HCT116 (cell line): ENCODE data around the gene CDK18. TPM values are rescaled to one million over a fixed set of nuclear protein-coding genes. Genes with fewer than 3 reads are reported as not detected.

Experiments
- ATAC-seq: fragments of 200-7000 bp; cut with Tn5 transposase; 2 replicates; pipeline ENCODE4 v1.9.1; 2020; ENCODE audit warnings: mild to moderate bottlenecking, moderate library complexity
- BruUV-seq: library from RNA; stranded (reverse); fragments of 400-500 nt; replicated peaks from 2 replicates; lab custom pipeline; 2021; lab: Mats Ljungman, UMichigan
- CTCF ChIA-PET: fragments of 300-600 bp; sonication (Branson Sonifier 250); formaldehyde crosslinking; loops from one replicate; lab custom pipeline; 2021; ENCODE audit warnings: antibody characterized with exemption; lab: Charles Lee
- POLR2A ChIA-PET: fragments of 300-600, 350-600 bp; sonication (Branson Sonifier 250); formaldehyde crosslinking; loops from one replicate; lab custom pipeline; 2021; ENCODE audit warnings: antibody characterized with exemption; lab: Charles Lee
- RAD21 ChIA-PET, 2 experiments: fragments of 300-600 bp; sonication (Branson Sonifier 250); formaldehyde crosslinking; loops; one replicate each; lab custom pipeline; 2023; ENCODE audit warnings: low total read pairs in 2 of 2; ENCODE audit not compliant: uncharacterized antibody in 2 of 2, unreplicated experiment in 2 of 2, low non-redundant PET in 1 of 2; lab: Charles Lee
- DNase-seq: peaks from one replicate; pipeline ENCODE4 v3.0.0-alpha.2; 2010; ENCODE audit warnings: low read depth, low spot score
- H2AFZ ChIP-seq: fragments of 200-600 bp; shearing (Covaris generic), sonication (generic); 2 replicates; pipeline ENCODE4 v1.6.1; 2017; ENCODE audit warnings: low read depth, mixed run types, mixed read lengths, antibody characterized with exemption, low read length; ENCODE audit not compliant: poor library complexity, severe bottlenecking
- H3K27ac ChIP-seq: 2 replicates; pipeline ENCODE4 v1.5.1; 2012; ENCODE audit warnings: low read depth, low read length
- H3K27me3 ChIP-seq: fragments of 200-600 bp; sonication (generic); 2 replicates; pipeline ENCODE4 v1.6.1; 2016; ENCODE audit warnings: mixed run types, low read length, mixed read lengths; ENCODE audit not compliant: insufficient read depth
- H3K36me3 ChIP-seq, 2 experiments: fragments of 200-500 bp in 1 of 2; fragments of 200-600 bp in 1 of 2; sonication (Bioruptor generic) in 1 of 2; sonication (generic) in 1 of 2; 2 replicates each; pipeline versions ENCODE4 v1.5.1 to v1.6.1; 2014 to 2016; ENCODE audit warnings: low read length in 2 of 2, inconsistent platforms in 1 of 2, mixed read lengths in 1 of 2, mixed run types in 1 of 2; ENCODE audit not compliant: insufficient read depth in 2 of 2, control insufficient read depth in 1 of 2
- H3K4me1 ChIP-seq, 2 experiments: fragments of 200-600 bp in 1 of 2; sonication (generic) in 1 of 2; 2 replicates each; pipeline versions ENCODE4 v1.5.1 to v1.6.1; 2012 to 2017; ENCODE audit warnings: low read length in 2 of 2, inconsistent platforms in 1 of 2, mild to moderate bottlenecking in 1 of 2, mixed read lengths in 1 of 2, mixed run types in 1 of 2, moderate library complexity in 1 of 2; ENCODE audit not compliant: insufficient read depth in 2 of 2, control insufficient read depth in 1 of 2
- H3K4me2 ChIP-seq: fragments of 200-600 bp; sonication (generic); 2 replicates; pipeline ENCODE4 v1.6.1; 2017; ENCODE audit warnings: mixed run types, low read length, mixed read lengths
- H3K4me3 ChIP-seq, 2 experiments: fragments of 200-600 bp in 1 of 2; sonication (generic) in 1 of 2; replicated peaks in 1 of 2; 2 replicates each; pipeline ENCODE4 v1.5.1; 2011 to 2016; ENCODE audit warnings: low read length in 2 of 2, control low read depth in 1 of 2, low read depth in 1 of 2, mild to moderate bottlenecking in 1 of 2, mixed read lengths in 1 of 2, mixed run types in 1 of 2
- H3K79me2 ChIP-seq: fragments of 200-600 bp; sonication (generic); 2 replicates; pipeline ENCODE4 v1.6.1; 2017; ENCODE audit warnings: mild to moderate bottlenecking, mixed run types, low read length, moderate library complexity, mixed read lengths; ENCODE audit not compliant: insufficient read depth
- H3K9ac ChIP-seq: fragments of 200-600 bp; sonication (generic); 2 replicates; pipeline ENCODE4 v1.6.1; 2016; ENCODE audit warnings: low read length, mixed read lengths
- H3K9me2 ChIP-seq: fragments of 200-600 bp; sonication (generic), shearing (Covaris generic); 2 replicates; pipeline ENCODE4 v1.6.1; 2017; ENCODE audit warnings: mixed run types, mild to moderate bottlenecking, moderate library complexity; ENCODE audit not compliant: insufficient read depth
- H3K9me3 ChIP-seq, 2 experiments: fragments of 200-500 bp in 1 of 2; fragments of 200-600 bp in 1 of 2; sonication (Bioruptor generic) in 1 of 2; sonication (generic) in 1 of 2; 2 replicates each; pipeline ENCODE4 v1.6.1; 2014 to 2017; ENCODE audit warnings: low read length in 2 of 2, mixed read lengths in 2 of 2, inconsistent platforms in 1 of 2, low read depth in 1 of 2, mild to moderate bottlenecking in 1 of 2, mixed run types in 1 of 2, moderate library complexity in 1 of 2; ENCODE audit not compliant: control insufficient read depth in 1 of 2, insufficient read depth in 1 of 2
- H4K20me1 ChIP-seq: fragments of 200-600 bp; sonication (generic), shearing (Covaris generic); 2 replicates; pipeline ENCODE4 v1.6.1; 2017; ENCODE audit warnings: mixed run types, mild to moderate bottlenecking, moderate library complexity; ENCODE audit not compliant: insufficient read depth
- CEBPB ChIP-seq: IDR thresholded peaks from 2 replicates; pipeline ENCODE4 v1.6.1; 2012; ENCODE audit warnings: low read depth
- ELF1 ChIP-seq: IDR thresholded peaks from 2 replicates; pipeline ENCODE4 v1.6.1; 2012; ENCODE audit warnings: low read depth, borderline replicate concordance
- FOSL1 ChIP-seq: IDR thresholded peaks from 2 replicates; pipeline ENCODE4 v1.6.1; 2012; ENCODE audit warnings: low read depth
- POLR2A ChIP-seq: IDR thresholded peaks from 2 replicates; pipeline ENCODE4 v1.7.0; 2011; ENCODE audit warnings: borderline replicate concordance; ENCODE audit not compliant: insufficient read depth, insufficient read length; ENCODE audit errors: extremely low read depth
- POLR2AphosphoS5 ChIP-seq: IDR thresholded peaks from 2 replicates; pipeline ENCODE4 v1.6.1; 2011; ENCODE audit warnings: mild to moderate bottlenecking, low read depth, low read length, moderate library complexity
- RAD21 ChIP-seq: IDR thresholded peaks from 2 replicates; pipeline ENCODE4 v1.6.1; 2012; ENCODE audit warnings: low read depth, mild to moderate bottlenecking
- SP1 ChIP-seq: IDR thresholded peaks from 2 replicates; pipeline ENCODE4 v1.6.1; 2012; ENCODE audit warnings: low read depth
- ZFX ChIP-seq: fragments of 450-650 bp; IDR thresholded peaks from 2 replicates; pipeline ENCODE4 v1.6.1; 2017
- ZNF274 ChIP-seq: fragments of 200-500 bp; sonication (Bioruptor generic); IDR thresholded peaks from 2 replicates; pipeline ENCODE4 v1.6.1; 2014; ENCODE audit warnings: mild to moderate bottlenecking, low read depth, low read length, inconsistent platforms
- intact Hi-C: fragments of 100-400 bp; cut with micrococcal nuclease; formaldehyde crosslinking; loops from 2 replicates; pipeline ENCODE4 v1.10.0; 2022
- total RNA-seq: library from RNA; stranded (reverse); gene quantifications from one replicate; pipeline ENCODE4 v1.2.1, GENCODE V29; 2021; ENCODE audit not compliant: unreplicated experiment
- TF ChIP-seq, protein P1 (sequence below): IDR thresholded peaks from 2 replicates; pipeline ENCODE4 v1.6.1; 2011; ENCODE audit warnings: mild to moderate bottlenecking, low read length, moderate library complexity; ENCODE audit not compliant: insufficient replicate concordance; ENCODE audit errors: extremely low read depth
- TF ChIP-seq, protein P2 (sequence below): IDR thresholded peaks from 2 replicates; pipeline ENCODE4 v1.6.1; 2012
- TF ChIP-seq, protein P3 (sequence below), 3 experiments: fragments of 200-600 bp in 1 of 3; sonication (generic) in 1 of 3; IDR thresholded peaks in 2 of 3; conservative IDR thresholded peaks in 1 of 3; 2 replicates each; pipeline ENCODE4 v1.5.1; 2012 to 2017; ENCODE audit warnings: low read depth in 2 of 3, low read length in 2 of 3, antibody characterized with exemption in 1 of 3, borderline replicate concordance in 1 of 3, control low read depth in 1 of 3, mild to moderate bottlenecking in 1 of 3, mixed read lengths in 1 of 3, mixed run types in 1 of 3, moderate library complexity in 1 of 3; ENCODE audit not compliant: insufficient read depth in 1 of 3
- TF ChIP-seq, protein P4 (sequence below): IDR thresholded peaks from 2 replicates; pipeline ENCODE4 v1.6.1; 2012; ENCODE audit warnings: low read depth

CDK18 gene
- total RNA-seq, 1 experiment from 2014 or later = 32.0 TPM

DNA sequence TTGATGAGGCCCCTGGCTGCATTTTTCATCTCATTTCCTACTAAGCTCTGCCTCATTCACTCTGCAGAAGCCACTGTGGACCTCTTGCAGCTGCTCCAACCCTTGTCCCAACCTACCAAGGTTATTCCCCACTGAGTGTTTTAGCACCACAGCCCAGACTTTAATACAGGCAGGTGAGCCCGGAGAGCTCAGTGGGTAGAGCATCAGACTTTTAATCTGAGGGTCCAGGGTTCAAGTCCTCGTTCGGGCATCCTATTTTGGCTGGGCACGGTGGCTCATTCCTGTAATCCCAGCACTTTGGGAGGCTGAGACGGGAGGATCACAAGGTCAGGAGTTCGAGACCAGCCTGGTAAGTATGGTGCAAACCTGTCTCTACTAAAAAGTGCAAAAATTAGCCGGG is 30.5 kb upstream of the CDK18 start (continued):
- TF ChIP-seq, protein P1, sequence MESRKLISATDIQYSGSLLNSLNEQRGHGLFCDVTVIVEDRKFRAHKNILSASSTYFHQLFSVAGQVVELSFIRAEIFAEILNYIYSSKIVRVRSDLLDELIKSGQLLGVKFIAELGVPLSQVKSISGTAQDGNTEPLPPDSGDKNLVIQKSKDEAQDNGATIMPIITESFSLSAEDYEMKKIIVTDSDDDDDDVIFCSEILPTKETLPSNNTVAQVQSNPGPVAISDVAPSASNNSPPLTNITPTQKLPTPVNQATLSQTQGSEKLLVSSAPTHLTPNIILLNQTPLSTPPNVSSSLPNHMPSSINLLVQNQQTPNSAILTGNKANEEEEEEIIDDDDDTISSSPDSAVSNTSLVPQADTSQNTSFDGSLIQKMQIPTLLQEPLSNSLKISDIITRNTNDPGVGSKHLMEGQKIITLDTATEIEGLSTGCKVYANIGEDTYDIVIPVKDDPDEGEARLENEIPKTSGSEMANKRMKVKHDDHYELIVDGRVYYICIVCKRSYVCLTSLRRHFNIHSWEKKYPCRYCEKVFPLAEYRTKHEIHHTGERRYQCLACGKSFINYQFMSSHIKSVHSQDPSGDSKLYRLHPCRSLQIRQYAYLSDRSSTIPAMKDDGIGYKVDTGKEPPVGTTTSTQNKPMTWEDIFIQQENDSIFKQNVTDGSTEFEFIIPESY = no peak
- TF ChIP-seq POLR2A (no peak), POLR2AphosphoS5 (no peak)

DNA sequence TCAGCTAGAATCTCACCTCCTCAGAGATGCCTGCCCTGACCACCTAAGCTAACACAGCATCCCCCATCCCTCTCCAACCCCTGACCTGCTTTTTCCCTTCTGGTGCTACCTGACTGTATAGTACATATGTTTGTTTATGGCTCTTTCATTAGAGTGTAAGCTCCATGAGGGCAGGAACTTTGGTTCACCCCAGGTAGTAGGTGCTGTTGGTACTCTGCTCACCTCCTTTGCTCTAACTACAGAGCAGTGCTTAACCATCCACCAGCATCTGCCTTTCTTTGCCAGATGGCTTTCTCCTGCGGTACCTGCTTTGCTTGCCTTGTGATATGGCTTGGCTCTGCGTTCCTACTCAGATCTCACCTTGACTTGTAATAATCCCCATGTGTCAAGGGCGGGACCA is 29.9 kb upstream of the CDK18 start:
- no TSS peak for BruUV-seq
- TF ChIP-seq ELF1 (no peak), SP1 (no peak), ZNF274 (no peak), CEBPB (no peak), FOSL1 (no peak), ZFX (no peak), RAD21 (no peak)
- TF ChIP-seq, protein P2, sequence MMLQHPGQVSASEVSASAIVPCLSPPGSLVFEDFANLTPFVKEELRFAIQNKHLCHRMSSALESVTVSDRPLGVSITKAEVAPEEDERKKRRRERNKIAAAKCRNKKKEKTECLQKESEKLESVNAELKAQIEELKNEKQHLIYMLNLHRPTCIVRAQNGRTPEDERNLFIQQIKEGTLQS = no peak
- TF ChIP-seq, protein P3, sequence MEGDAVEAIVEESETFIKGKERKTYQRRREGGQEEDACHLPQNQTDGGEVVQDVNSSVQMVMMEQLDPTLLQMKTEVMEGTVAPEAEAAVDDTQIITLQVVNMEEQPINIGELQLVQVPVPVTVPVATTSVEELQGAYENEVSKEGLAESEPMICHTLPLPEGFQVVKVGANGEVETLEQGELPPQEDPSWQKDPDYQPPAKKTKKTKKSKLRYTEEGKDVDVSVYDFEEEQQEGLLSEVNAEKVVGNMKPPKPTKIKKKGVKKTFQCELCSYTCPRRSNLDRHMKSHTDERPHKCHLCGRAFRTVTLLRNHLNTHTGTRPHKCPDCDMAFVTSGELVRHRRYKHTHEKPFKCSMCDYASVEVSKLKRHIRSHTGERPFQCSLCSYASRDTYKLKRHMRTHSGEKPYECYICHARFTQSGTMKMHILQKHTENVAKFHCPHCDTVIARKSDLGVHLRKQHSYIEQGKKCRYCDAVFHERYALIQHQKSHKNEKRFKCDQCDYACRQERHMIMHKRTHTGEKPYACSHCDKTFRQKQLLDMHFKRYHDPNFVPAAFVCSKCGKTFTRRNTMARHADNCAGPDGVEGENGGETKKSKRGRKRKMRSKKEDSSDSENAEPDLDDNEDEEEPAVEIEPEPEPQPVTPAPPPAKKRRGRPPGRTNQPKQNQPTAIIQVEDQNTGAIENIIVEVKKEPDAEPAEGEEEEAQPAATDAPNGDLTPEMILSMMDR (IDR thresholded peaks at IDR 0.05 in 2 of 3, conservative IDR thresholded peaks at IDR 0.05 in 1 of 3; ENCODE audit: borderline replicate concordance in 1 of 3, insufficient read depth in 1 of 3, low read depth in 2 of 3, low read length in 2 of 3) = no peak
- TF ChIP-seq, protein P4, sequence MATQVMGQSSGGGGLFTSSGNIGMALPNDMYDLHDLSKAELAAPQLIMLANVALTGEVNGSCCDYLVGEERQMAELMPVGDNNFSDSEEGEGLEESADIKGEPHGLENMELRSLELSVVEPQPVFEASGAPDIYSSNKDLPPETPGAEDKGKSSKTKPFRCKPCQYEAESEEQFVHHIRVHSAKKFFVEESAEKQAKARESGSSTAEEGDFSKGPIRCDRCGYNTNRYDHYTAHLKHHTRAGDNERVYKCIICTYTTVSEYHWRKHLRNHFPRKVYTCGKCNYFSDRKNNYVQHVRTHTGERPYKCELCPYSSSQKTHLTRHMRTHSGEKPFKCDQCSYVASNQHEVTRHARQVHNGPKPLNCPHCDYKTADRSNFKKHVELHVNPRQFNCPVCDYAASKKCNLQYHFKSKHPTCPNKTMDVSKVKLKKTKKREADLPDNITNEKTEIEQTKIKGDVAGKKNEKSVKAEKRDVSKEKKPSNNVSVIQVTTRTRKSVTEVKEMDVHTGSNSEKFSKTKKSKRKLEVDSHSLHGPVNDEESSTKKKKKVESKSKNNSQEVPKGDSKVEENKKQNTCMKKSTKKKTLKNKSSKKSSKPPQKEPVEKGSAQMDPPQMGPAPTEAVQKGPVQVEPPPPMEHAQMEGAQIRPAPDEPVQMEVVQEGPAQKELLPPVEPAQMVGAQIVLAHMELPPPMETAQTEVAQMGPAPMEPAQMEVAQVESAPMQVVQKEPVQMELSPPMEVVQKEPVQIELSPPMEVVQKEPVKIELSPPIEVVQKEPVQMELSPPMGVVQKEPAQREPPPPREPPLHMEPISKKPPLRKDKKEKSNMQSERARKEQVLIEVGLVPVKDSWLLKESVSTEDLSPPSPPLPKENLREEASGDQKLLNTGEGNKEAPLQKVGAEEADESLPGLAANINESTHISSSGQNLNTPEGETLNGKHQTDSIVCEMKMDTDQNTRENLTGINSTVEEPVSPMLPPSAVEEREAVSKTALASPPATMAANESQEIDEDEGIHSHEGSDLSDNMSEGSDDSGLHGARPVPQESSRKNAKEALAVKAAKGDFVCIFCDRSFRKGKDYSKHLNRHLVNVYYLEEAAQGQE = no peak
- TF ChIP-seq, all 23 proteins: peak for 0
- RAD21 ChIA-PET = interaction anchor here in 1 of 2 experiments (0.7 kb wide), 1 partner anchor 260 kb away, joined by 4 read pairs; no protein-coding TSS in a partner anchor

More for the DNA sequence above, 29.9 kb upstream of the CDK18 start:
- Histone ChIP-seq H3K9ac (no peak overlapping the region), H3K36me3 (no peaks in the 10 kb centered on the region), H3K4me2 (no peak overlapping the region), H3K9me2 (no peaks in the 10 kb centered on the region), H3K4me3 (no peak overlapping the region), H4K20me1 (no peaks in the 10 kb centered on the region), H3K79me2 (no peaks in the 10 kb centered on the region), H2AFZ (no peak overlapping the region), H3K27ac (no peak overlapping the region), H3K27me3 (no peaks in the 10 kb centered on the region), H3K4me1 (peaks cover 10 to 15% of the 10 kb centered on the region in 2 experiments), H3K9me3 (peaks cover 0 to 8% of the 10 kb centered on the region in 2 experiments; a peak in 1 of 4 replicates)
- ChIA-PET CTCF (no interaction called here), POLR2A (no interaction called here)
- intact Hi-C loops = no loop called here
- DNase-seq = no peak
- ATAC-seq = no peak
